Central memory CD8-positive, alpha-beta T cell (primary cell): ENCODE measurements around the gene FOXO4.

Source experiments
- ATAC-seq: fragments of 150-1000 bp; cut with Tn5 transposase; replicated peaks from 2 replicates; pipeline ENCODE4 v1.10.0; 2022; ENCODE audit warnings: mild to moderate bottlenecking, moderate FRiP score, moderate number of reproducible peaks; ENCODE audit not compliant: poor library complexity, severe bottlenecking; ENCODE audit errors: extremely low read depth
- DNase-seq, 2 donors: peaks; one replicate each; pipeline ENCODE4 v3.0.0; 2021; ENCODE audit warnings: low spot score in 2 of 2
- H3K27ac Mint-ChIP-seq: one replicate; pipeline ENCODE4 v1.8.0; 2022; ENCODE audit warnings: low read depth, mild to moderate bottlenecking, moderate library complexity, mixed read lengths
- H3K27me3 Mint-ChIP-seq: one replicate; pipeline ENCODE4 v1.8.0; 2022; ENCODE audit warnings: mixed read lengths
- H3K36me3 Mint-ChIP-seq: one replicate; pipeline ENCODE4 v1.8.0; 2022; ENCODE audit warnings: mild to moderate bottlenecking, moderate library complexity, mixed read lengths; ENCODE audit not compliant: insufficient read depth
- H3K4me1 Mint-ChIP-seq: one replicate; pipeline ENCODE4 v1.8.0; 2022; ENCODE audit warnings: mixed read lengths
- H3K4me3 Mint-ChIP-seq: one replicate; pipeline ENCODE4 v1.8.0; 2022; ENCODE audit warnings: mild to moderate bottlenecking, moderate library complexity, mixed read lengths
- H3K9me3 Mint-ChIP-seq: one replicate; pipeline ENCODE4 v1.8.0; 2022; ENCODE audit warnings: mixed read lengths

The FOXO4 gene

GRCh38 chrX:71118985-71119535 lies 23.4 kb downstream of the FOXO4 start:
- Mint-ChIP-seq H3K4me3 (peak overlapping the region; percentile 84), H3K27ac (peak overlapping the region; percentile 91)
- peak; percentile 41 for ATAC-seq

DNA sequence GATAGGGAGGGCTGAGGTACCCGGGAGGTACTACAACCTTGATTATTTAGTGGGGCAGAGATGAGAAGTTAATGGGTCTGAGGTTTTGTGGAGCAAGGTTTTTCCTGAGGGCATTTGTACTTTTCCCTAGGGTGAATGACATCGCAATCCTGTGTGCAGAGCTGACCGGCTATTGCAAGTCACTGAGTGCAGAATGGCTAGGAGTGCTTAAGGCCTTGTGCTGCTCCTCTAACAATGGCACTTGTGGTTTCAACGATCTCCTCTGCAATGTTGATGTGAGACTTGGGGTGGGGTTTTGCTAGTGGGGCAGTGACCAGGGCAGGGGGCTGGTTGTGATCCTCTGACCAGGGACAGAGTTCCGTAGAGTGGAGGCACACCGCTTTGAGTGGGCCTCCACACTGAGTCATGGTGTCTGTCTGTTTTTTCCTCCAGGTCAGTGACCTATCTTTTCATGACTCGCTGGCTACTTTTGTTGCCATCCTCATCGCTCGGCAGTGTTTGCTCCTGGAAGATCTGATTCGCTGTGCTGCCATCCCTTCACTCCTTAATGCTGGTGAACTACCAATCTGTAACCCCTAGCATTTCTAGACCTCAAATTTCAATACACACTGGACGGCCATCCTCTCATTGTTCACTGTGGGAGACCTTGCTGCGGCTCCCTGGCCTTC lies 32.6 kb downstream of the FOXO4 start:
- Mint-ChIP-seq H3K36me3 (peaks cover 48% of the 10 kb centered on the region), H3K27me3 (no peaks in the 10 kb centered on the region), H3K4me3 (no peak overlapping the region), H3K27ac (peak overlapping the region; percentile 30), H3K9me3 (no peaks in the 10 kb centered on the region), H3K4me1 (peaks cover 21% of the 10 kb centered on the region)
- DNase-seq (no peak), ATAC-seq (no peak)

More at GRCh38 chrX:71118985-71119535, 23.4 kb downstream of the FOXO4 start:
- peaks cover 29% of the 10 kb centered on the region for H3K4me1 Mint-ChIP-seq
- no peaks in the 10 kb centered on the region for H3K27me3 Mint-ChIP-seq
- peaks cover 25% of the 10 kb centered on the region for H3K36me3 Mint-ChIP-seq
- no peaks in the 10 kb centered on the region for H3K9me3 Mint-ChIP-seq
- DNase-seq, result no peak

GRCh38 chrX:71128915-71129765 lies 33.5 kb downstream of the FOXO4 start:
- H3K36me3 Mint-ChIP-seq, result peaks cover 43% of the 10 kb centered on the region
- ATAC-seq (peak; percentile 94), DNase-seq (peak; percentile 61 to 72)
- peaks cover 19% of the 10 kb centered on the region for H3K4me1 Mint-ChIP-seq
- H3K27ac Mint-ChIP-seq, result peak overlapping the region; percentile 86
- H3K4me3 Mint-ChIP-seq, result no peak overlapping the region
- H3K27me3 Mint-ChIP-seq, result no peaks in the 10 kb centered on the region
- no peaks in the 10 kb centered on the region for H3K9me3 Mint-ChIP-seq

DNA sequence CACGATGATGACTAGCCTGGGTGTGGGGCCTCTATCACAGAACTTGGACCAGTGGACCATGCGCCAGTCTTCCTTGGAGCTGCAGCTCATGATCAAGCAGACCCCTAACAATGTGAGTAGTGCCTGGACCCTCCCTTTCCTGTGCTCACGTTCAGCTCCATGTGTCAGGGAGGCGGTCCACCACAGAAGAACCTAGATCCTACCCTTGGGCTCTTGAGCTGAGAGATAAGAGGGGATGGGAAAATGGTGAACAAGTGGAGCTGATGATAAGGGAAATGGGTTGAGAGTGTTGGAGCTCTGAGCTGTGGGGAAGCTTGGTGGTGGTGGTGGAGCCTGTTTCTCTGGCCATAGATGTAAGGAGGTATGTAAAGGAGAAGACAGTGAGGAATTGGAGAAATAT lies 35.9 kb downstream of the FOXO4 start:
- Mint-ChIP-seq H3K4me3 (no peak overlapping the region), H3K4me1 (peaks cover 15% of the 10 kb centered on the region), H3K27me3 (no peaks in the 10 kb centered on the region), H3K27ac (no peak overlapping the region), H3K36me3 (peaks cover 49% of the 10 kb centered on the region), H3K9me3 (no peaks in the 10 kb centered on the region)
- DNase-seq (no peak), ATAC-seq (no peak)

DNA sequence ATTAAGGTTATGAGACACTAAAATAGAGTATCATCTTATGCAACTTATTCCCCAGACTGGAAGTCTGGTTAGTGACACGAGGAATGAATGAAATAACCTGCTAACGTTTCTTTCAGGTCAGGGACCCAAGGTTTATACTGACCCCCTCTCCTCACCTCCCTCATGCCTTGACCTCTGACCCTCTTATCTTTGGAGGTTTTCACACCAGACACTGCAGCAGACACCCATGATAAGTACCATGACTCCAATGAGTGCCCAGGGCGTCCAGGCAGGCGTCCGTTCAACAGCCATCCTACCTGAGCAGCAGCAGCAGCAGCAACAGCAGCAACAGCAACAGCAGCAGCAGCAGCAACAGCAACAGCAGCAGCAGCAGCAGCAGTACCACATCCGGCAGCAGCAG lies 44.8 kb downstream of the FOXO4 start:
- Mint-ChIP-seq H3K4me1 (no peaks in the 10 kb centered on the region), H3K27ac (no peak overlapping the region), H3K27me3 (no peaks in the 10 kb centered on the region), H3K9me3 (no peaks in the 10 kb centered on the region), H3K4me3 (no peak overlapping the region), H3K36me3 (peaks cover 32% of the 10 kb centered on the region)
- DNase-seq (no peak), ATAC-seq (no peak)

DNA sequence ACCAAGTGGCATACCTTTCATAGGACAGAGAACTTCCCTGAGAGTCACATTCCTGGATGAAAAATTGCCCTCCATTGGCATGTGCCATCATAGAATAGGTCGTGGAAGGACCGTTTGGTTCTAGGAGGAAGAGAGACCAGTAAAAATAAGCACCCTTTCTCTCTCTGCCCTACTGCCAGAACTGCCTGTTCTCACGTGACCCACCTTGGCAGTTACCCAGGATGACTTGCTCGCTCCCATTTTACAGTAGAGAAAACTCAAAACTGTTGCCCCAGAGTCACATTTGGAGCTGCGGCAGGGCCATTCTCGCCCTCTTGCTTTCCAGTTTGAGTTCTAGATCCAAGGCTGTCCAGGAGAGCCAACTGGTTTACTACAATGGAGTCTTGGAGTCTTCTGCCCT lies 47.9 kb downstream of the FOXO4 start:
- Mint-ChIP-seq H3K9me3 (no peaks in the 10 kb centered on the region), H3K36me3 (peaks cover 27% of the 10 kb centered on the region), H3K4me3 (no peak overlapping the region), H3K4me1 (peaks cover 7% of the 10 kb centered on the region), H3K27ac (no peak overlapping the region), H3K27me3 (no peaks in the 10 kb centered on the region)
- ATAC-seq, result no peak
- DNase-seq, result no peak

GRCh38 chrX:71144651-71145050 lies 49.0 kb downstream of the FOXO4 start, which contains the start of gene NLGN3:
Gene NLGN3, plus strand, starts transcription at chrX:71144841. Its CDS starts 2,909 bp downstream, at chrX:71147750.
- Mint-ChIP-seq H3K27ac (peak within 1 kb of the TSS; percentile 25), H3K9me3 (no peaks in the 10 kb centered on the region)

GRCh38 chrX:71147496-71148277 lies 52.0 kb downstream of the FOXO4 start:
- DNase-seq, result no peak
- no peak for ATAC-seq
- Mint-ChIP-seq H3K27ac (no peak overlapping the region), H3K4me3 (no peak overlapping the region), H3K9me3 (no peaks in the 10 kb centered on the region), H3K4me1 (peaks cover 10% of the 10 kb centered on the region), H3K36me3 (peaks cover 13% of the 10 kb centered on the region), H3K27me3 (no peaks in the 10 kb centered on the region)

More at GRCh38 chrX:71144651-71145050, 49.0 kb downstream of the FOXO4 start, which contains the start of gene NLGN3:
- H3K36me3 Mint-ChIP-seq, result peaks cover 23% of the 10 kb centered on the region
- no peak for DNase-seq
- H3K4me3 Mint-ChIP-seq, result no peak within 1 kb of the TSS
- peaks cover 7% of the 10 kb centered on the region for H3K4me1 Mint-ChIP-seq
- no peaks in the 10 kb centered on the region for H3K27me3 Mint-ChIP-seq
- no peak for ATAC-seq

- Mint-ChIP-seq H3K27me3 (no peaks in the 10 kb centered on the region), H3K4me1 (peaks cover 12% of the 10 kb centered on the region), H3K27ac (no peak overlapping the region), H3K4me3 (no peak overlapping the region), H3K9me3 (no peaks in the 10 kb centered on the region), H3K36me3 (peaks cover 10% of the 10 kb centered on the region)
- DNase-seq, result no peak
- no peak for ATAC-seq
These were observed 52.6 kb downstream of the FOXO4 start for GRCh38 chrX:71148278-71148663.

DNA sequence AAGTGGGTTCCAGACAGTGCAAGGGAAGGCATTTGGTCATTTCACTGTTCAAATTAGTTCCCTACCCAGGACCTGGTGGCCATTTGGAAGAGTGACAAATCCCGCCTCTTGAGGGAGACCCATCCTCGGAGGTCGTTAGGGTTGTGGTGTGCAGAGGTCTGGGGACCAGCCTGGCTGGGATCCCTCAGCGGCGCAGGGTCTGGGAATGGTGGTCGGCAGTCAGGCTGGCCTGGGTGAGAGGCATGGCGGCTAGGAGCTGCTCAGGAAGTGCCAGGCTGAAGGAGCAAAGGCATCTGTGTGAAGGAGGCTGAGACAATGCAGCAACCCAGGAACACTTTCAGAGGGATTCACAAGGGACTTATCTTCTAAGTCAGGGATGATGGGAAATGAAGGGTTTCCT lies 55.7 kb downstream of the FOXO4 start:
- no peak for ATAC-seq
- H3K36me3 Mint-ChIP-seq, result peaks cover 5% of the 10 kb centered on the region
- no peaks in the 10 kb centered on the region for H3K27me3 Mint-ChIP-seq
- H3K4me1 Mint-ChIP-seq, result peaks cover 17% of the 10 kb centered on the region
- H3K9me3 Mint-ChIP-seq, result no peaks in the 10 kb centered on the region
- no peak overlapping the region for H3K27ac Mint-ChIP-seq
- DNase-seq, result no peak
- no peak overlapping the region for H3K4me3 Mint-ChIP-seq
